ENCODE measurements around the gene SNAP25.

The SNAP25 gene

DNA sequence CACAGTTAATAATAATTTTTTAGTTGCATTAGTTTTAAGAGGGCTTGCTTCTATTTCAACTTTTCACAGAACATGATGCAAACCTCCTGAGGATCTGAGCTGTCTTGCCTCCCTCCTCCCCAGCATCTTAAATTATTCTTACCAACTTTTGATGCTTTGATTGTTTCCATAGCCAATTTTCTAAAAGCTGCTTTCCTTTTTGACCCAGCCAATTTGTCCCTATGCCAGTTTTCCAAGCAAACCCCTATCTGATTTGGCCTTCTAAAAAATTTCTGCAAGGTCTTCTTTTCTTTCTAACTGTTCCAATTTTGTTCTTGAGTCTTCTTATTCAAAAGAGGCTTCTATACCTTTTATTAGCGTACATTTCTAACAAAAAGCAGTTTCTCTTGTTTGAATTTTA, 26.5 kb upstream of the SNAP25 start:
- TF ChIP-seq ZNF214 (tag by site-specific recombination; IDR thresholded peaks at IDR 0.05; ENCODE audit: borderline replicate concordance): no peak
- CTCF ChIA-PET: interaction anchor here (1.5 kb wide), 1 partner anchor 13 kb away, joined by 5 read pairs; no protein-coding TSS in a partner anchor

DNA sequence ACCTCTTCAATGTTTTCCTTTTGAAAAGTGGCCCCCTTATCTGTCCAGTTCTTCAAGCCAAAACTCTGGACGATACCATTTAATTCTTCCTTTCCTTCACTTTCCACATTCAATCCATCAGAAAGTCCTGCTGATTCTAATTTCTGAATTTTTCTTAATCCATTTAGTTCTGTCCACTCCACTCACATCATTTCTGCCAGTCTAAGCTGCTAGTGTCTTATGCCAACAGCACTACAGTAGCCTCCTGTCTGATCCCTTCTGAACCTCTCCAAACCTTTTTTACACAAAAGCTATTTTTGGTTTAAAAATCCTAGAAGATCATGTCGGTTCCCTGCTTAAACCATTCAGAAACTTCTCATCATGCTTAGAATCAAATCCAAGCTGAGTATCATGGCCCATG, 24.5 kb upstream of the SNAP25 start:
- TF ChIP-seq, protein P1, sequence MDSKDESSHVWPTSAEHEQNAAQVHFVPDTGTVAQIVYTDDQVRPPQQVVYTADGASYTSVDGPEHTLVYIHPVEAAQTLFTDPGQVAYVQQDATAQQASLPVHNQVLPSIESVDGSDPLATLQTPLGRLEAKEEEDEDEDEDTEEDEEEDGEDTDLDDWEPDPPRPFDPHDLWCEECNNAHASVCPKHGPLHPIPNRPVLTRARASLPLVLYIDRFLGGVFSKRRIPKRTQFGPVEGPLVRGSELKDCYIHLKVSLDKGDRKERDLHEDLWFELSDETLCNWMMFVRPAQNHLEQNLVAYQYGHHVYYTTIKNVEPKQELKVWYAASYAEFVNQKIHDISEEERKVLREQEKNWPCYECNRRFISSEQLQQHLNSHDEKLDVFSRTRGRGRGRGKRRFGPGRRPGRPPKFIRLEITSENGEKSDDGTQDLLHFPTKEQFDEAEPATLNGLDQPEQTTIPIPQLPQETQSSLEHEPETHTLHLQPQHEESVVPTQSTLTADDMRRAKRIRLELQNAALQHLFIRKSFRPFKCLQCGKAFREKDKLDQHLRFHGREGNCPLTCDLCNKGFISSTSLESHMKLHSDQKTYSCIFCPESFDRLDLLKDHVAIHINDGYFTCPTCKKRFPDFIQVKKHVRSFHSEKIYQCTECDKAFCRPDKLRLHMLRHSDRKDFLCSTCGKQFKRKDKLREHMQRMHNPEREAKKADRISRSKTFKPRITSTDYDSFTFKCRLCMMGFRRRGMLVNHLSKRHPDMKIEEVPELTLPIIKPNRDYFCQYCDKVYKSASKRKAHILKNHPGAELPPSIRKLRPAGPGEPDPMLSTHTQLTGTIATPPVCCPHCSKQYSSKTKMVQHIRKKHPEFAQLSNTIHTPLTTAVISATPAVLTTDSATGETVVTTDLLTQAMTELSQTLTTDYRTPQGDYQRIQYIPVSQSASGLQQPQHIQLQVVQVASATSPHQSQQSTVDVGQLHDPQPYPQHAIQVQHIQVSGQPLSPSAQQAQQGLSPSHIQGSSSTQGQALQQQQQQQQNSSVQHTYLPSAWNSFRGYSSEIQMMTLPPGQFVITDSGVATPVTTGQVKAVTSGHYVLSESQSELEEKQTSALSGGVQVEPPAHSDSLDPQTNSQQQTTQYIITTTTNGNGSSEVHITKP (tag by site-specific recombination; IDR thresholded peaks at IDR 0.05): no peak
- no peak for TF ChIP-seq ZNF239 (tag by site-specific recombination; IDR thresholded peaks at IDR 0.05)
- TF ChIP-seq TRIM28 (IDR thresholded peaks at IDR 0.05; ENCODE audit: borderline replicate concordance, low read length): no peak
- TF ChIP-seq ZNF174 (tag by site-specific recombination; IDR thresholded peaks at IDR 0.05): no peak
- no peak for TF ChIP-seq HIC1 (tag by site-specific recombination; IDR thresholded peaks at IDR 0.05)
- no peak for TF ChIP-seq ZBTB21 (tag by site-specific recombination; IDR thresholded peaks at IDR 0.05)
- no peak for TF ChIP-seq REPIN1 (tag by site-specific recombination; IDR thresholded peaks at IDR 0.05; ENCODE audit: low read depth)
- no peak for TF ChIP-seq ZNF623 (tag by site-specific recombination; IDR thresholded peaks at IDR 0.05)
- no peak overlapping the region for H3K27ac ChIP-seq (ENCODE audit: extremely low read depth, low read depth, low read length)
- ChIA-PET CTCF (interaction anchor here (0.6 to 1.3 kb wide), 2 partner anchors 15 to 179 kb away, joined by 3 to 6 read pairs; no protein-coding TSS in a partner anchor), POLR2A (no interaction called here)
- no peak overlapping the region for H3K4me3 ChIP-seq (ENCODE audit: low read depth, low read length)
- no peaks in the 10 kb centered on the region for H3K9me3 ChIP-seq (ENCODE audit: control insufficient read depth, insufficient read depth, low read depth, low read length)
- no peaks in the 10 kb centered on the region for H3K4me1 ChIP-seq (ENCODE audit: control insufficient read depth, insufficient read depth, low read length)
- H3K36me3 ChIP-seq (ENCODE audit: control insufficient read depth in 2 of 2, insufficient read depth in 1 of 2, low read length in 2 of 2): no peaks in the 10 kb centered on the region

More for the DNA sequence above, 26.5 kb upstream of the SNAP25 start:
- Histone ChIP-seq H3K36me3 (ENCODE audit: control insufficient read depth in 2 of 2, insufficient read depth in 1 of 2, low read length in 2 of 2) (no peaks in the 10 kb centered on the region), H3K4me1 (ENCODE audit: control insufficient read depth, insufficient read depth, low read length) (no peaks in the 10 kb centered on the region), H3K27ac (ENCODE audit: extremely low read depth, low read depth, low read length) (no peak overlapping the region), H3K4me3 (ENCODE audit: low read depth, low read length) (no peak overlapping the region), H3K9me3 (ENCODE audit: control insufficient read depth, insufficient read depth, low read depth, low read length) (no peaks in the 10 kb centered on the region)
- POLR2A ChIA-PET: interaction anchor here (0.7 kb wide), 1 partner anchor 28 kb away, joined by 3 read pairs; no protein-coding TSS in a partner anchor

- CTCF ChIA-PET: interaction anchor here (0.6 to 0.7 kb wide), 2 partner anchors 22 to 268 kb away, joined by 3 to 6 read pairs; no protein-coding TSS in a partner anchor
- H3K27ac ChIP-seq (ENCODE audit: extremely low read depth, low read depth, low read length): no peak overlapping the region
- POLR2A ChIA-PET: no interaction called here
- H3K4me3 ChIP-seq (ENCODE audit: low read depth, low read length): no peak overlapping the region
- no peaks in the 10 kb centered on the region for H3K4me1 ChIP-seq (ENCODE audit: control insufficient read depth, insufficient read depth, low read length)
- H3K36me3 ChIP-seq (ENCODE audit: control insufficient read depth in 2 of 2, insufficient read depth in 1 of 2, low read length in 2 of 2): no peaks in the 10 kb centered on the region
- H3K9me3 ChIP-seq (ENCODE audit: control insufficient read depth, insufficient read depth, low read depth, low read length): no peaks in the 10 kb centered on the region
- TF ChIP-seq ZNF645 (tag by site-specific recombination; IDR thresholded peaks at IDR 0.05) (no peak), ZNF394 (tag by site-specific recombination; IDR thresholded peaks at IDR 0.05; ENCODE audit: borderline replicate concordance) (no peak), ZNF37A (tag by site-specific recombination; IDR thresholded peaks at IDR 0.05) (no peak), ZSCAN30 (tag by site-specific recombination; IDR thresholded peaks at IDR 0.05) (no peak), ZNF335 (tag by site-specific recombination; conservative IDR thresholded peaks at IDR 0.05) (no peak), ZNF404 (tag by site-specific recombination; IDR thresholded peaks at IDR 0.05) (no peak), REPIN1 (tag by site-specific recombination; IDR thresholded peaks at IDR 0.05; ENCODE audit: low read depth) (no peak), IKZF3 (tag by site-specific recombination; IDR thresholded peaks at IDR 0.05) (no peak), ZFP37 (tag by site-specific recombination; IDR thresholded peaks at IDR 0.05) (no peak), ZNF24 (tag by site-specific recombination; IDR thresholded peaks at IDR 0.05) (no peak), ZNF560 (tag by site-specific recombination; IDR thresholded peaks at IDR 0.05; ENCODE audit: borderline replicate concordance) (no peak), ZNF768 (tag by site-specific recombination; IDR thresholded peaks at IDR 0.05) (no peak), ZNF433 (tag by site-specific recombination; IDR thresholded peaks at IDR 0.05; ENCODE audit: low read depth) (no peak)
- TF ChIP-seq, protein P2, sequence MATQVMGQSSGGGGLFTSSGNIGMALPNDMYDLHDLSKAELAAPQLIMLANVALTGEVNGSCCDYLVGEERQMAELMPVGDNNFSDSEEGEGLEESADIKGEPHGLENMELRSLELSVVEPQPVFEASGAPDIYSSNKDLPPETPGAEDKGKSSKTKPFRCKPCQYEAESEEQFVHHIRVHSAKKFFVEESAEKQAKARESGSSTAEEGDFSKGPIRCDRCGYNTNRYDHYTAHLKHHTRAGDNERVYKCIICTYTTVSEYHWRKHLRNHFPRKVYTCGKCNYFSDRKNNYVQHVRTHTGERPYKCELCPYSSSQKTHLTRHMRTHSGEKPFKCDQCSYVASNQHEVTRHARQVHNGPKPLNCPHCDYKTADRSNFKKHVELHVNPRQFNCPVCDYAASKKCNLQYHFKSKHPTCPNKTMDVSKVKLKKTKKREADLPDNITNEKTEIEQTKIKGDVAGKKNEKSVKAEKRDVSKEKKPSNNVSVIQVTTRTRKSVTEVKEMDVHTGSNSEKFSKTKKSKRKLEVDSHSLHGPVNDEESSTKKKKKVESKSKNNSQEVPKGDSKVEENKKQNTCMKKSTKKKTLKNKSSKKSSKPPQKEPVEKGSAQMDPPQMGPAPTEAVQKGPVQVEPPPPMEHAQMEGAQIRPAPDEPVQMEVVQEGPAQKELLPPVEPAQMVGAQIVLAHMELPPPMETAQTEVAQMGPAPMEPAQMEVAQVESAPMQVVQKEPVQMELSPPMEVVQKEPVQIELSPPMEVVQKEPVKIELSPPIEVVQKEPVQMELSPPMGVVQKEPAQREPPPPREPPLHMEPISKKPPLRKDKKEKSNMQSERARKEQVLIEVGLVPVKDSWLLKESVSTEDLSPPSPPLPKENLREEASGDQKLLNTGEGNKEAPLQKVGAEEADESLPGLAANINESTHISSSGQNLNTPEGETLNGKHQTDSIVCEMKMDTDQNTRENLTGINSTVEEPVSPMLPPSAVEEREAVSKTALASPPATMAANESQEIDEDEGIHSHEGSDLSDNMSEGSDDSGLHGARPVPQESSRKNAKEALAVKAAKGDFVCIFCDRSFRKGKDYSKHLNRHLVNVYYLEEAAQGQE (tag by site-specific recombination; IDR thresholded peaks at IDR 0.05): no peak
Observed at GRCh38 chr20:10200330-10200729, 18.3 kb upstream of the SNAP25 start.
